GF-D8 (cell line): ENCODE measurements around the gene ADGRV1.
"Not testable (repeated sequence)": the region's sequence is repeated elsewhere in the genome, so short reads cannot be mapped to it uniquely, and the experiment has no call there.

Experiments used
- DNase-seq: peaks from one replicate; lab custom pipeline; 2025; lab: John Stamatoyannopoulos, UW

Gene ADGRV1

GRCh38 chr5:91006713-91007112 is 448.1 kb downstream of the ADGRV1 start:
- DNase-seq, result no peak

- DNase-seq, result no peak
These were observed 448.7 kb downstream of the ADGRV1 start for GRCh38 chr5:91007251-91007650.

- no peak for DNase-seq
These were observed 449.3 kb downstream of the ADGRV1 start for GRCh38 chr5:91007780-91008402.

- DNase-seq, result no peak
These were observed 451.5 kb downstream of the ADGRV1 start for GRCh38 chr5:91010090-91010489.

- no peak for DNase-seq
These were observed 452.4 kb downstream of the ADGRV1 start for GRCh38 chr5:91011029-91011428.

GRCh38 chr5:91012867-91013266 is 454.3 kb downstream of the ADGRV1 start:
- DNase-seq, result not testable (repeated sequence)

GRCh38 chr5:91016322-91016721 is 457.7 kb downstream of the ADGRV1 start:
- DNase-seq, result no peak

- DNase-seq, result no peak
These were observed 458.5 kb downstream of the ADGRV1 start for GRCh38 chr5:91016954-91017700.

GRCh38 chr5:91018200-91018599 is 459.6 kb downstream of the ADGRV1 start:
- DNase-seq, result no peak

- DNase-seq, result no peak
These were observed 460.2 kb downstream of the ADGRV1 start for GRCh38 chr5:91018712-91019371.

GRCh38 chr5:91020065-91020800 is 461.6 kb downstream of the ADGRV1 start:
- no peak for DNase-seq

GRCh38 chr5:91022518-91022917 is 463.9 kb downstream of the ADGRV1 start:
- no peak for DNase-seq

GRCh38 chr5:91024206-91024605 is 465.6 kb downstream of the ADGRV1 start:
- DNase-seq, result no peak

GRCh38 chr5:91024727-91025126 is 466.1 kb downstream of the ADGRV1 start:
- DNase-seq, result no peak

GRCh38 chr5:91025449-91025848 is 466.9 kb downstream of the ADGRV1 start:
- no peak for DNase-seq

- DNase-seq, result no peak
These were observed 467.4 kb downstream of the ADGRV1 start for GRCh38 chr5:91025956-91026355.

- DNase-seq, result no peak
These were observed 467.9 kb downstream of the ADGRV1 start for GRCh38 chr5:91026466-91026865.

- no peak for DNase-seq
These were observed 469.0 kb downstream of the ADGRV1 start for GRCh38 chr5:91027405-91028139.

- no peak for DNase-seq
These were observed 469.9 kb downstream of the ADGRV1 start for GRCh38 chr5:91028499-91028956.

GRCh38 chr5:91030521-91031401 is 472.2 kb downstream of the ADGRV1 start:
- DNase-seq, result no peak

- no peak for DNase-seq
These were observed 472.8 kb downstream of the ADGRV1 start for GRCh38 chr5:91031402-91031752.
